ENCODE results near the gene AGO3.

AGO3 gene

DNA sequence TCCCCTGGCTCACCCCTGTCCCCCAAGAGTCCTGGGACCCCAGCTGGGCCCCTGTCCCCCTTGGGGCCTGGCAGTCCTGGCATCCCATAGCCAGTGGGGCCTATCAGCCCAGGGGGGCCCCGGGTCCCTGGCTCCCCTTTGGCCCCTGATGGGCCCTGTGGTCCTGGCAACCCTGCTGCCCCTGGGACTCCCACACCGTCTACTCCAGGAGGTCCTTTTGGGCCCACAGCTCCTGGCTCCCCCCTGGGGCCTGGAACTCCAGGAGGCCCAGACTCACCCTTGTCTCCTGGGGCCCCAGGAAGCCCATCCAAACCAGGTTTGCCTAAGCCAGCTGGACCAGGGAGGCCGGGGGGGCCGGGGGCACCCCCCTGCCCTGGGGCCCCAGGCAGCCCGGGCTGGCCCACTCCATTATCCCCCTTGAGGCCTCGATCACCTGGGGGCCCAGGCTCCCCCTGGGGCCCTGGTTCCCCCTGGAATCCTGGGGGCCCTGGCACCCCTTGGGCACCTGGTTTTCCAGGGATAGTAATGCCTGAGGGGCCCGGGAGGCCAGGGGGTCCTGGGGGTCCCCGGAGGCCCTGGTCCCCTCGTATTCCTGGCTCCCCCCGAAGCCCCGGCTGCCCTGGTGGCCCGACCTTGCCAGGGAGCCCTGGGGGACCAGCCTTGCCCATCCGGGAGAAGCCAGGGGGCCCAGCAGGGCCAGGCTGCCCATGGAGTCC, 167.9 kb downstream of the AGO3 start:
- DNase-seq: no peak

DNA sequence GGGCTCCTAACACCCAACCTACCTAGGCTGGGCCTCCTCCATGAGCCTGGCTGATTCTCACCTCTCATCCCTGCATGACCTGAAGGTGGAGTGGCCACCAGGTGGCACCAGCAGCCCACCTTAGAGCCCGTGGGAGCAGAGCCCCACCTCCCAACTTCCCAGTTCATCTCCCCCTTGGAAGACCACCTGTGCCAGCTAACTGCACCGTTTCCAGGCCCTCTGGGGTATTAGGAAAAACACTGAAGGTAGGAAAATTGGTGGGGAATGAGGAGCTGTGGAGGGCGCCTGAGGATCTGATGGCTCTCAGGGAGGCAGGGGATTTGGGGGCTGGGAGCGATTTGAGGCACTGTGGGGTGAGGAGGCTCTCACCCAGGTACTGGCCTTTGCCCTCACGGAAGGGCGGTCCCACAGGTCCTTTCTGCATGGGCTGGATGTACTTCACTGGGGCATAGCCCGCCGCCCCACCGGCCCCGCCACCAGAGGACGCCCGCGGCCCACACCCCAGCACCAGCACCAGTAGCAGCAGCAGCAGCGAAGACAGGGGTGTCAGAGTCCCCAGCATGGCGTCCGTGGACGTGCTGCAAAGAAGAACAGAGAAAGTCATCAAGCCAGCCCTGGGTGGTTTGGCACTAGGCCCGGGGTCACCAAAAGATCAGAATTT, 168.9 kb downstream of the AGO3 start:
- DNase-seq: peak; percentile 72 to 73

DNA sequence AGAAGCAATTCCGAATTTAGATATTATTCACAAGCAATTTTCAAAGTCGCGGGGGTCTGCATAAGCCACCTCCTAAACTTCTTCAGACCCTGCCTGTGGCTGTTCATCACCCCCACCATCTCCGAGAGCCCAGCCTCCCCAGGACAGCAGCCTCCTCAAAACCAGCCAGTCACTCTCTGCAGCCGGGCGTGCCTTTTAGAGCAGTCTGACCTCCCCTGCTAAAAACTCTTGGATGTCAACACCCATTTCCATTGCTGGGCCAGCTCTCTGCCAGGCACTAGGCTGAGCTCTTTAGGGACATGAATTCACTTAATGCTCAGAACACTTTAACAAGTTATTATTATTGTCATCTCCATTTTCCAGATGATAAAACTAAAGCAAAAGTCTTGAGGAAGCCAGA, 169.5 kb downstream of the AGO3 start:
- DNase-seq: no peak

DNA sequence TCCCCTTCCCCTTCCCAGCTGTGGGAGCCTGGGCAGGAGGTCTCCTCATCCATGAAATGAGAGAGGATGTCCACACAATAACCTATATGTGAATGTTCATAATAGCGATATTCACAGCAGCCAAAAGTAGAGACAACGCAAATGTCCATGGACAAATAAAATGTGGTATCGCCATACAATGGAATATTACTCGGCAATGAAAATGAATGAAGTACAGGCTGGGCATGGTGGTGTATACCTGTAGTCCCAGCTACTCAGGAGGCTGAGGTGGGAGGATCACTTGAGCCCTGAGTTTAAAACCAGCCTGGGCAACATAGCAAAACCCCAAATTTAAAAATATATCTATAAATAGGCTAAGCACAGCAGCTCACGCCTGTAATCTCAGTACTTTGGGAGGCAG, 170.6 kb downstream of the AGO3 start:
- no peak for DNase-seq

DNA sequence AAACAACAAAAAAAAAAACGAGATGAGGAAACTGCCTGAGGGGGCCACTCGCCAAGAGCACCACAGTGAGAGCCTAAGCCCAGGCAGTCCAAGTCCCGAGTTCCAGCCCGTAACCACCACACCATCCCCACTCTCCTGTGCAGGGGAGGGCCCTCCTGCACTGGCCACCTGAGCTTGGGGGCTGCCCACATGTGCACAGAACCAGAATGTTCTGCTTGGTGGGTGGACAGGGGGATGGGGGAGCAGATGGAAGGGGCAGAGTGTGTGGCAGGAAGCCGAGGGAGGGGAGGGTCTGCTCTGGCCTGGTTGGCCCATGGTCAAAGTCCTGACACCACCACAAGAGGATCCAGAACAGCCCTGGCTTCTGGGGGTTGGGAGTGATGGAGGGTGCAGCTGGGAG, 175.4 kb downstream of the AGO3 start:
- no peak for DNase-seq

DNA sequence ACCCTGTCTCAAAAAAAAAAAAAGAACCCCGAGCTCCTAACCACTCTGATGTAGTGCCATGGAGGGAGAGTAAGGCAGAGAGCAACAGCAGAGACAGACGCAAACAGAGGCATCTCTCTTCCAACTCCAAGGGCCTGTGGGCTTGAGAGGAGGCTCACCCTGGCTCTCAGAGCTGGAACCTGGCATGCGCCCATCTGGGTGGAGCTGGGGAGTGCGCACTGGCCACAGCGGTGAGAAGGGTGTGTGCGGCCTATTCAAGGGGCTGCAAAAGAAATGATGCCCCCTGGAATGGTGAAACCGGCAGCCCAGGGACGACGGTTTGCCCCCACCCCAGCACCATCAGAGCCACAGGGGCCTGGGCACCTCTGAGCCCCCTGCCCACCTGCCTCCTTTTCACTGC, 176.5 kb downstream of the AGO3 start:
- DNase-seq: no peak

DNA sequence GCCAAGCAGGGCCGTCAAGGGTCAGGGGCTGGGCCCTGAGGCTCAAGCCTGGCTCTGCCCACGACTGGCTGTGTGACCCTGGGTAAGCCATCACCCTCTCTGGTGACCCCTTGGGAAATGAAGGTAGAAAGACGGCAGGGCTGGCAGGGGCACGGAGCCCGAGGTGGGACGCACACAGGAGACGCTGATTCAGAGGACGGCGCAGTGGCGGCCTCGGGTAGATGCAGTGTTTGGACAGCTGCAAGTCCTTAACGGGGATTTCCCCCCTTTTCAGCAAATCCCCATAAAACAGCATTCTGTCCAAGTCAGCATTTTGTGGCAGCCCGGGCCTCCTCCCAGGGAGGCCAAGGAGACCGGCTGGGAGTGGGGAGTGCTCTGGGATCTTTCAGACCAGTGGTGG, 177.4 kb downstream of the AGO3 start:
- DNase-seq: no peak

DNA sequence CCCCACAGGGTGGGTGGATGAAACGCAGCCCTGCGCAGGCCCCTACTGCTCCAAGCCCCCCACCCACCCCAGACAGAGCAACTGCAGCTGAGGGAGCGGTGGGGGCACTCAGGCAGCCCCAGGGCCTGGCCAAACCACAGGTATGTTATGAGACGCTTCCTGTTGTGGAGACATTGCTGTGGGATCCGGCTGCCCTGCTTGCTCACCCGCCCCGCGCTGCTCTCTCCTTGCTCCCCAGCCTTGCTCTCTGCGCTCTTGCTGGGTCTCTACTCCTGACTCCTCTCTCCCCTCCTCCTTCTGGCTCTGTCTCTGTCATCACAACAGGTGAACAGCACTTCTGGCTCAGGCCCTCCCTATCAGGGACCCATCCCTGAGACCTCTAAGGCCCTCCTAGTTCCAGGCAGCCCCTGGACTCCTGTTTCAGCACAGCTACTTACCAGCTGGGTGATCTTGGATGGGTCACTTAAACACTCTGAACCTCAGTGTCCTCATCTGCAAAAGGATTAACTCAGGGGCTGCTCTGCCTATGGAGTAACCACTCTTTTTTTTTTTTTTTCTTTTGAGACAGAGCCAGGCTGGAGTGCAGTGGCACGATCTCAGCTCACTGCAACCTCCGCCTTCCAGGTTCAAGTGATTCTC, 178.3 kb downstream of the AGO3 start:
- peak; percentile 40 to 42 for DNase-seq

DNA sequence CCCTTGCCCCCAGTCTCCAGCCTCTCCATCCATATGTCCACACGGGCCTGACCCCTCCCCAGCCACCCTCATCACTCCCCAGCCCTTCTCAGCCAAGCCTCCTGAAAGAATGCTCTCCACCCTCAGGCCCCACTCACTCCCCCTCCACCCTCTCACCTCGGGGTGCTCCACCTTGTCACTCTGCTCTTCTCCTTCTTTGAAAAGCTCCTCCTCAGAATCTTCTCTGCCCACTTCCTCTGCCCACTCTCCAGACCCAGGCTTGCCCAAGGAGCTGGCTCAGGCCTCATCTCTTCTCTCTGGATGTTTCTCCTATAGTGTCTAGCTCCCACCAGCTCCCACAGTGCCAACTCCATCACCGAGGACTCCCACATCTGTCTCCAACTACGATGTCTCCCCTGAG, 180.2 kb downstream of the AGO3 start:
- DNase-seq: no peak

DNA sequence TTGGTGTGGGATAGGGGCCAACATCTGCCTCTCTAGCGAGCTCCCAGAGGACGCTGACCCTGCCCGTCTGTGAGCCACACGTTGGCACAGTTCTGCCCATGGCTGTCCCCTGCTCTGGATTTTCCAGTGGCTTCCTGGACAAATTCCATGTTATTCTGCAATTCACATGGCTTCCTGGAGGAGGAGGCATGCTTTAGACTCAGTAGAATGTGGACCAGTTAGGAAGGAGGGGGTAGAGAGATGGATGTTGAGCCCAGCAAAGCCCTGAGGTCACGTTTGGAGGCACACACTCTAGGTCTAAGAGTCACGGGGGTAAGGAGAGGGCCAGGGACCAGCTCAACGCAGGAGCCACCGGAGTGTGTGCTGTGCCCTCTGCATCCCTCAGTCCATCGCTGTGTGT, 181.9 kb downstream of the AGO3 start:
- no peak for DNase-seq

DNA sequence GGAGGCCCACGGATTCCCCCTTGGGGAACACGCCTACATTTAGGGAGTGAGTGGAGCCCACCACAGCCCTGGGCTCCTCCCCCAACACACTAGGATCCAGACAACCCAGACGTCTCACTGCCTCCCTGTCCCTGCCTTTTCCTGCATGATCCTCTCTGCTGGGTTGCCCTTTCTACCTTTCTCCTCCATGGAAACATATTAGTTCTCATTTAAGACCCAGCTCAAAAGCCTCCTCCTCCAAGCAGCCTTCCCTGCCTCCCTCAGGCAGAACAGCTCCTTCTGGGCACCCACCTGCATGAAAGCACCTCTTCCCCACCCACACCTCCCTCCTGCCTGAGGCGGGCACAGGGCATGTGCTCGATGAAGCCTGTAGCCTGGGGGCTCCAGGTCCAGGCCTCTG, 183.5 kb downstream of the AGO3 start:
- DNase-seq: no peak

DNA sequence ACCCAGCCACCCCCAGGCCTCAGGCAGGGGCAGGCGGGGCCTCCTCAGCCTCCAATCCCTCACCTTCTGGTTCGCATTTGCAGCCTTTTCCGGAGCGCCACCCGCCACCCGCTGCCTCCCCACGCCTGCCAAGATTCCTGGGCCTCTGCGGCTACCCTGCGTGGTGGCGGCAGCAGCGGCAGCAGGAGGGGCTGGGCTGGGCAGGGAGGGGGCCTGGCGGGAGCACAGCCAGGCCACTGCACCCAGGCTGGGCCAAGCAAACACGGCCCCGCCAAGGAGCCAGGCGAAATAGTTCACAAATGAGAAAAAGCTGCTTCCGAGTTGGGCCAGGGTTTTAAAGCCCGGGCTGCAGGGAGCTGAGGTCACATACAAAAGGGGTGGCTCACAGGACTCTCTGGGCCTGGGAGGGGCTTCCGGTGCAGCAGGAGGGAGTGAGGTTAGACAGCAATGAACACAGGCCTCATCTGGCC, 184.3 kb downstream of the AGO3 start:
- DNase-seq: no peak

DNA sequence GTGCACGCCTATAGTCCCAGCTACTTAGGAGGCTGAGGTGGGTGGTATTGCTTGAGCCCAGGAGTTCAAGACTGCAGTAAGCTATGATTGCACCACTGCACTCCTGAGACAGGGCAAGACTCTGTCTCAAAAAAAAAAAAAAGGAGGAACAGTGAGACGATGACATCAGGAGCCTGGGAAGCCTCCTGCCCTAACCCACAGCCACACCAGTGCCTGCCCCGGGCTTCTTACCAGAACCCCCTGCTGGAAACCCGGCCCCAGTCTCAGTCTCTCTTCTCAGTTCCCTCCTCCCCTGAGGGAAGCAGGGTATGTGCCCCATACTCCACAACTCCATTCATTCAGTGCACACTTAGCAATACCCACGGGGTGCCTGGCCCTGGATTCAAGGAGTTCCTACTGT, 185.0 kb downstream of the AGO3 start:
- peak in 1 of 2 donors; percentile 29 for DNase-seq

DNA sequence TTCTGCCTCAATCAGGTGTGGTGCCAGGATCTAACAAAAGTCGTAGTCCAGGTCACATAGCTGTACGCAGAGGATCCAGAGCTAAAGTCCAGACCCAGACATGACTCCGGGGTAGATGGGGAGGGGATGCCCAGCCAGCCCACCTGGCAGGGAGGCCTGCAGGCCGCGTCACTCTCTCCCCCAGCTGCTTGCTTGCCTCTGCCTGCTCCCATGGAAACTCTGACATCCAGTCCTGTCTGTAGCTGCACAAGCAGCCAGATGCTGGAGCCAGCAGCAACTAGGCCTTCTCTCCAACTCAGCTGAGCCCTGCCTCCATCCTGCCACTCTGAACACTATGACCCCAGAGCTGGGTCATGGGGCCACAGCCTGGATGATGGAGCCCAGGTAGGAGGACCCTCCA, 186.0 kb downstream of the AGO3 start:
- DNase-seq: no peak

DNA sequence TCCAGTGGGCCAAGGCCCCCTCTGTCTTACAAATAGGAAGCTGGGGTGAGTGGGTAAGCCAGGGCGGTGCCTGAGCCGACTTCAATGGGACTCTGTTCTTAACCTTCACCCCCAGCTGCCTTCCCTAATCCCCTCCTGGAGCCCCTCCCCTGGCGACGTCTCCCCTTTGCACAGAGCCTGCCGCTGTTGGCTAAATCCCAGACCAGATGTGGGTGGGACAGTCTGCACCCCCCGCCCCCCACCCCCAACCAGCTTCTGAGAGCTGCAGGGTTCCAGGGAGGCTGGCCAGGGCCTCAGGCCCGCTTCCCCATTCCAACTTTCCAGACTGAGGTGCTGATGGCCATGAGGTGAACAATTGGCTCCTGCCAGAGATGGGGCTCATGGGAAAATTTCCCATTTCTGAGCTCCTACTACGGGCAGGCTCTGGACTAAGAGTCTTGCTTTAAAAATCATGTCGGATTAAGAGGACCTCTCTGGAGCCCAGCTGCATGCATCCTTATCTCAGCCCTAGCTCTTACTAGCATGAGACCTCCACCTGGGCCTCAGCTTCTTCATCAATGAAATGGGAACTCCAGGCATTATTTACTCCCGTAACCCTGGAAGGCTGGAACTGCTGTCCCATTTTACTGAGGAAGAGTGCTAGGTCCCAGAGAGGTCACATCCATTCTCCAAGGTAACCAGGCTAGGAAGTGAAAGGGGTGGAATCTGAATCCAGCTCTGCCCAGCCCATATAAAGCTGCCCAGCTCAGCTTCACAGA, 187.7 kb downstream of the AGO3 start:
- no peak for DNase-seq

DNA sequence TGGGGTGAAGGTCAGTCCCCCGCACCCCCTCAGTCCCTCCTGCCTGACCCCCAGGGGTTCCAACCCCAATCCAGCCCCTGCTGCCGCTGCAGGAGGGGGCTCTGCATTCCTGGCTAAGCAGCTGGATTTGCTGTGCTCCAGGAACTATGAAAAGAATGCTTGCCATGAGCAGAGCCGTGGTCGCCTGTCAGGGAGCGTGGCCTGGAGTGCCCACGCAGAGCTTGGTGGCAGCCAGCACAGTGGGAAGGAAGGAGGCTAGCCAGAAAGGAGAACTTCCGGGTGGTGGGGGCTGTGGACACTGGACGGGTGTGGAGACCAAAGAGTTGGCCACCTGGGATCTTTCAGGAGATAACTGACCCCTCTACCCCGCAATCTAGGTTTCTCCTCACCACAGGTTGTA, 188.6 kb downstream of the AGO3 start:
- DNase-seq: no peak

All from CD4-positive, alpha-beta T cell treated with Interleukin-4 for 1 hour (primary cell).